Neural cell (in vitro differentiated cells): ENCODE data around the gene CENPP. TPM values are rescaled to one million over a fixed set of nuclear protein-coding genes. Genes with fewer than 3 reads are reported as not detected.

Experiments used
- H2AFZ ChIP-seq: fragments of 200-600, 300-800 bp; sonication (generic), shearing (Covaris generic); 2 replicates; pipeline ENCODE4 v1.6.0; 2014; ENCODE audit warnings: low read depth, mild to moderate bottlenecking, antibody characterized with exemption, low read length, moderate library complexity
- H3F3A ChIP-seq: fragments of 200-600 bp; shearing (Covaris generic); 2 replicates; pipeline ENCODE4 v1.6.1; 2016; ENCODE audit warnings: mild to moderate bottlenecking, moderate library complexity, mixed read lengths, antibody characterized with exemption, low read length; ENCODE audit not compliant: insufficient read depth, poor library complexity, severe bottlenecking
- H3K27ac ChIP-seq: fragments of 200-600, 300-800 bp; sonication (generic), shearing (Covaris generic); 2 replicates; pipeline ENCODE4 v1.5.1; 2014; ENCODE audit warnings: mild to moderate bottlenecking, low read length, moderate library complexity
- H3K27me3 ChIP-seq: fragments of 300-800, 200-600 bp; sonication (generic), shearing (Covaris generic); 2 replicates; pipeline ENCODE4 v1.6.0; 2014; ENCODE audit warnings: mild to moderate bottlenecking, low read depth, low read length, moderate library complexity; ENCODE audit not compliant: insufficient read depth
- H3K36me3 ChIP-seq: fragments of 300-800, 200-600 bp; sonication (generic), shearing (Covaris generic); 2 replicates; pipeline ENCODE4 v1.5.1; 2014; ENCODE audit warnings: mild to moderate bottlenecking, antibody characterized with exemption, low read length, moderate library complexity; ENCODE audit not compliant: insufficient read depth
- H3K4me2 ChIP-seq: fragments of 300-800, 200-600 bp; sonication (generic), shearing (Covaris generic); 2 replicates; pipeline ENCODE4 v1.6.0; 2014; ENCODE audit warnings: mild to moderate bottlenecking, low read length
- H3K4me3 ChIP-seq: fragments of 300-800, 200-600 bp; sonication (generic), shearing (Covaris generic); 2 replicates; pipeline ENCODE4 v1.5.1; 2014; ENCODE audit warnings: mild to moderate bottlenecking, low read length, moderate library complexity
- H3K79me2 ChIP-seq: fragments of 200-600 bp; shearing (Covaris generic); replicated peaks from 2 replicates; pipeline ENCODE4 v1.6.0; 2014; ENCODE audit warnings: mild to moderate bottlenecking, low read length, moderate library complexity; ENCODE audit not compliant: insufficient read depth
- H3K9ac ChIP-seq: fragments of 300-800, 200-600 bp; sonication (generic), shearing (Covaris generic); 2 replicates; pipeline ENCODE4 v1.6.1; 2016; ENCODE audit warnings: mild to moderate bottlenecking, low read length, mixed read lengths
- H3K9me2 ChIP-seq: fragments of 200-600 bp; shearing (Covaris generic); 2 replicates; pipeline ENCODE4 v1.6.1; 2016; ENCODE audit warnings: mild to moderate bottlenecking, low read length, mixed read lengths; ENCODE audit not compliant: insufficient read depth
- H3K9me3 ChIP-seq: fragments of 200-600, 300-800 bp; sonication (generic), shearing (Covaris generic); 2 replicates; pipeline ENCODE4 v1.6.1; 2016; ENCODE audit warnings: mild to moderate bottlenecking, mixed run types, low read length, moderate library complexity, mixed read lengths
- H4K20me1 ChIP-seq: fragments of 200-600 bp; shearing (Covaris generic); 2 replicates; pipeline ENCODE4 v1.6.1; 2016; ENCODE audit warnings: mild to moderate bottlenecking, mixed run types; ENCODE audit not compliant: insufficient read depth
- CTCF ChIP-seq: fragments of 450-650 bp; IDR thresholded peaks from 2 replicates; pipeline ENCODE4 v1.5.1; 2014; ENCODE audit warnings: antibody characterized with exemption, mild to moderate bottlenecking, moderate library complexity; ENCODE audit not compliant: poor library complexity, severe bottlenecking
- EP300 ChIP-seq: fragments of 450-650 bp; conservative IDR thresholded peaks from 2 replicates; pipeline ENCODE4 v1.6.1; 2014; ENCODE audit warnings: antibody characterized with exemption, mild to moderate bottlenecking, moderate library complexity; ENCODE audit not compliant: poor library complexity, severe bottlenecking
- EZH2 ChIP-seq: fragments of 200-600, 300-800 bp; shearing (Covaris generic), sonication (generic); IDR thresholded peaks from 2 replicates; pipeline ENCODE4 v1.6.1; 2014; ENCODE audit warnings: antibody characterized with exemption, low read length, borderline replicate concordance, mild to moderate bottlenecking; ENCODE audit not compliant: insufficient read depth, poor library complexity, severe bottlenecking
- MXI1 ChIP-seq: fragments of 450-650 bp; conservative IDR thresholded peaks from 2 replicates; pipeline ENCODE4 v1.6.1; 2014; ENCODE audit warnings: antibody characterized with exemption, mild to moderate bottlenecking; ENCODE audit not compliant: poor library complexity, severe bottlenecking
- POLR2AphosphoS5 ChIP-seq: IDR thresholded peaks from 2 replicates; pipeline ENCODE4 v1.6.1; 2012
- RAD21 ChIP-seq: fragments of 450-650 bp; conservative IDR thresholded peaks from 2 replicates; pipeline ENCODE4 v1.6.1; 2014; ENCODE audit warnings: antibody characterized with exemption, mild to moderate bottlenecking, moderate library complexity
- REST ChIP-seq: IDR thresholded peaks from 2 replicates; pipeline ENCODE4 v1.6.1; 2012; ENCODE audit warnings: borderline replicate concordance
- SMC3 ChIP-seq: fragments of 450-650 bp; conservative IDR thresholded peaks from 2 replicates; pipeline ENCODE4 v1.6.1; 2014; ENCODE audit warnings: antibody characterized with exemption, mild to moderate bottlenecking, moderate library complexity; ENCODE audit not compliant: poor library complexity
- TAF1 ChIP-seq: IDR thresholded peaks from 2 replicates; pipeline ENCODE4 v1.6.1; 2012; ENCODE audit warnings: low read depth
- polyA plus RNA-seq: library from polyadenylated mRNA; depleted of rRNA; stranded (reverse); fragments of >200 nt; gene quantifications from 2 replicates; pipeline ENCODE4 v1.2.3, GENCODE V29; 2014

The CENPP gene
- polyA plus RNA-seq, 1 donor from 2014 or later: 5.0 TPM

GRCh38 chr9:92353051-92353450 is 27.3 kb downstream of the CENPP start (continued):
- TF ChIP-seq REST: no peak

GRCh38 chr9:92359394-92359995 is 33.7 kb downstream of the CENPP start:
- Histone ChIP-seq H3K4me2 (no peak overlapping the region), H2AFZ (no peak overlapping the region), H3K9me3 (no peaks in the 10 kb centered on the region), H3K27ac (no peak overlapping the region), H3K27me3 (no peaks in the 10 kb centered on the region), H3K79me2 (no peaks in the 10 kb centered on the region), H3K9me2 (no peaks in the 10 kb centered on the region), H3F3A (no peaks in the 10 kb centered on the region), H3K36me3 (no peaks in the 10 kb centered on the region), H3K4me3 (no peak overlapping the region), H3K9ac (no peak overlapping the region), H4K20me1 (no peaks in the 10 kb centered on the region)
- TF ChIP-seq POLR2AphosphoS5 (no peak), EZH2 (no peak), MXI1 (no peak), RAD21 (no peak), EP300 (no peak), CTCF (no peak), TAF1 (no peak), SMC3 (no peak), REST (no peak)
